ENCODE data around the gene FAM47E. TPM values are rescaled to one million over a fixed set of nuclear protein-coding genes. Genes with fewer than 3 reads are reported as not detected.
"Not testable (repeated sequence)": the region's sequence is repeated elsewhere in the genome, so short reads cannot be mapped to it uniquely, and the experiment has no call there.

The FAM47E gene
- polyA plus RNA-seq, 4 donors: 6.0 to 10.2 (median 7.9) TPM

- no peak for DNase-seq (ENCODE audit: low read depth in 4 of 4, low spot score in 2 of 4)
Observed at GRCh38 chr4:76224171-76224570, 27.4 kb upstream of the FAM47E start.

GRCh38 chr4:76226418-76226817 is 25.1 kb upstream of the FAM47E start:
- no peak for DNase-seq (ENCODE audit: low read depth in 4 of 4, low spot score in 2 of 4)

- no peak for DNase-seq (ENCODE audit: low read depth in 4 of 4, low spot score in 2 of 4)
Observed at GRCh38 chr4:76232681-76233080, 18.8 kb upstream of the FAM47E start.

GRCh38 chr4:76233083-76233482 is 18.4 kb upstream of the FAM47E start:
- DNase-seq (ENCODE audit: low read depth in 4 of 4, low spot score in 2 of 4): no peak

GRCh38 chr4:76233529-76233928 is 18.0 kb upstream of the FAM47E start:
- no peak for DNase-seq (ENCODE audit: low read depth in 4 of 4, low spot score in 2 of 4)

- no peak for DNase-seq (ENCODE audit: low read depth in 4 of 4, low spot score in 2 of 4)
Observed at GRCh38 chr4:76233967-76234678, 17.4 kb upstream of the FAM47E start.

- DNase-seq (ENCODE audit: low read depth in 4 of 4, low spot score in 2 of 4): no peak
Observed at GRCh38 chr4:76234679-76235044, 16.9 kb upstream of the FAM47E start.

- DNase-seq (ENCODE audit: low read depth in 4 of 4, low spot score in 2 of 4): no peak
Observed at GRCh38 chr4:76235407-76235806, 16.1 kb upstream of the FAM47E start.

- DNase-seq (ENCODE audit: low read depth in 4 of 4, low spot score in 2 of 4): no peak
Observed at GRCh38 chr4:76235915-76236314, 15.6 kb upstream of the FAM47E start.

GRCh38 chr4:76238236-76238635 is 13.3 kb upstream of the FAM47E start:
- DNase-seq (ENCODE audit: low read depth in 4 of 4, low spot score in 2 of 4): no peak

- no peak for DNase-seq (ENCODE audit: low read depth in 4 of 4, low spot score in 2 of 4)
Observed at GRCh38 chr4:76238701-76239100, 12.8 kb upstream of the FAM47E start.

- no peak for DNase-seq (ENCODE audit: low read depth in 4 of 4, low spot score in 2 of 4)
Observed at GRCh38 chr4:76240236-76240635, 11.3 kb upstream of the FAM47E start.

GRCh38 chr4:76243877-76244276 is 7.6 kb upstream of the FAM47E start:
- DNase-seq (ENCODE audit: low read depth in 4 of 4, low spot score in 2 of 4): not testable (repeated sequence)

- no peak for DNase-seq (ENCODE audit: low read depth in 4 of 4, low spot score in 2 of 4)
Observed at GRCh38 chr4:76246025-76246424, 5.5 kb upstream of the FAM47E start.

GRCh38 chr4:76246852-76247251 is 4.7 kb upstream of the FAM47E start:
- DNase-seq (ENCODE audit: low read depth in 4 of 4, low spot score in 2 of 4): no peak

- DNase-seq (ENCODE audit: low read depth in 4 of 4, low spot score in 2 of 4): no peak
Observed at GRCh38 chr4:76250962-76251361, 559 bp upstream of the FAM47E start.

GRCh38 chr4:76252271-76252653 is 741 bp downstream of the FAM47E start:
- DNase-seq (ENCODE audit: low read depth in 4 of 4, low spot score in 2 of 4): no peak

- no peak for DNase-seq (ENCODE audit: low read depth in 4 of 4, low spot score in 2 of 4)
Observed at GRCh38 chr4:76253511-76253910, 2.0 kb downstream of the FAM47E start.

GRCh38 chr4:76256032-76256431 is 4.5 kb downstream of the FAM47E start:
- DNase-seq (ENCODE audit: low read depth in 4 of 4, low spot score in 2 of 4): no peak

- DNase-seq (ENCODE audit: low read depth in 4 of 4, low spot score in 2 of 4): no peak
Observed at GRCh38 chr4:76256968-76257367, 5.4 kb downstream of the FAM47E start.

GRCh38 chr4:76257824-76258223 is 6.3 kb downstream of the FAM47E start:
- DNase-seq (ENCODE audit: low read depth in 4 of 4, low spot score in 2 of 4): no peak

GRCh38 chr4:76260571-76260970 is 9.1 kb downstream of the FAM47E start:
- DNase-seq (ENCODE audit: low read depth in 4 of 4, low spot score in 2 of 4): no peak

GRCh38 chr4:76265631-76266218 is 14.2 kb downstream of the FAM47E start:
- DNase-seq (ENCODE audit: low read depth in 4 of 4, low spot score in 2 of 4): no peak
